GM19023 (cell line): Measurements from ENCODE around the gene PDE9A.

Source experiments
- ATAC-seq: cut with Tn5 transposase; IDR thresholded peaks from one replicate; pipeline ENCODE4 v1.9.1; 2021; ENCODE audit warnings: mild to moderate bottlenecking, moderate library complexity; ENCODE audit not compliant: unreplicated experiment

PDE9A gene

DNA sequence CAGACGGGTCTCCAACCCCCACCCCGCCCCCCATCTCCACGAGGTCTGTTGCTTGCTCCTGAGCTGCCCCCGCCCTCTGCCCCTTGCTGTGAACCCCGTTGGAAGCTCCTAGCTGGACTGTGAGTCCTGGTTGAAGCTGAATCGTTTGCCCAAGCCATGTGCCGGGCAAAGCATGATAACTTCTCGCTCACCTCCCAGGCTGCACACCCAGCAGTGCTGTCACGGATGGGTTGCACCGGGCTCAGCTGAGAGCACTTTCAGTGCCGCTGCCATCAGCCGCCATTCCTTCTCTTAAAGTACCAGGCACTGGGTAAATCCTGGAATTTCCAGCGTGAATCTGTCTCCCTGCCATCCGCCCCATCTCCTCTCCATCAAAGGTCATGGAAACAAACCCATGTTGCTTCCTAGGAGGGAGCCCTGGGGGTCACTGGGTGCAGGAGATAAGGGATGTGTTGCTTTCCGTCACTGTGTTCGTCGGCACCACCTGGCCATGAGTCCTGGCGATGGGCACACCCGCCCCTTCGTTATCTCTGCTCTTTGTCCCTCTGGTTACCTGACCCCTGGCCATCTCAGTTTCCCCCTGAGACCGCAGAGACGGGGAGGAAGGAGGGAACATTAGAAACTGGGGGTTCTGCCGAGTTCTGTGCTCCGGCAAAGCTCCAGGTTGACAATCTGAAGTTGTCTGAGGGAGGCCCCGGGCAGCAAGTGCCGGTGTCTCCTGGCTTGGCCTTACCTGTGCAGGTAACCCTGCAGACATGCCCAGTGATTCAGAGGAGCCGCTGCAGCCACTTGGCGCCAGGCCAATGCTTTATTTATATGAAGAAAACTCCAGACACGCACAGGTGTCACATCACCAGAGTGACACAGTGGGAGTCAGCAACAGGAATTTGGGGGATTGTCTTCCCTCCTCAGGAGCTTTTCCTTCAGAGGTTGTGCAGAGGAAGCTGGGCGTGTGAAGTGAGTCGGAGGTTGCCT is 2.7 kb downstream of the PDE9A start:
- no peak for ATAC-seq

- no peak for ATAC-seq
These were observed 3.5 kb downstream of the PDE9A start for GRCh38 chr21:42656872-42657271.

DNA sequence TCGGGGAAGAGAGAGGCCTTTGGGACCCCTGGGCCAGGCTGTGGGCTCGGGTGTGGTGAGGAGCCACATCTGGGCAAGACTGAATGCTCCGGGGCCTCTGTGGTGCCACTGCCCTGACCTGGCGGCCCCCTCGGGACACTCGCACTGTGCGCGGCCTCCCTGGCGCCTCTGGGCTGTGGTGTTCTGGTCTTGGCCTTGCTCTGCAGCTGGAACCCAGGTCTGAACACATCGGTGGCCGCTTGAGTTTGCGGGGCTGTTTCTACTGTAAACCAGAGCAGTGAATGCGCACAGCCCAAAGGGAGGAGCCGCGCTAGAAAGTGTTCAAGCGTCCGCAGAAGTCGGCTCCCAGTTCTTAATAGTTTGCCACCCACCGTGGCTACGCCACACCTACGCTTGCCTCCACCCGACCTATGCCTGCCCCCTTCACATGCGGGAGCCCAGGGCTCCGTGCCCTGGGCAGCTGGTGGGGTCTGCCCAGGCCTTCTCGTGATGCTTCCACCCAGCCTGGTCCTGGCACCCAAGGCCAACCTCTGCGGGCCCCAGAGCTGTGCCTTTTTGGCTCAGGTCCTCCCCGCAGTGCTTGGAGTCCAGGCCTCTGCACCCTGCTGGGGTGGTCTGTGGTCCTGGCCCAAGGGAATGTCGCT is 4.4 kb downstream of the PDE9A start:
- no peak for ATAC-seq

DNA sequence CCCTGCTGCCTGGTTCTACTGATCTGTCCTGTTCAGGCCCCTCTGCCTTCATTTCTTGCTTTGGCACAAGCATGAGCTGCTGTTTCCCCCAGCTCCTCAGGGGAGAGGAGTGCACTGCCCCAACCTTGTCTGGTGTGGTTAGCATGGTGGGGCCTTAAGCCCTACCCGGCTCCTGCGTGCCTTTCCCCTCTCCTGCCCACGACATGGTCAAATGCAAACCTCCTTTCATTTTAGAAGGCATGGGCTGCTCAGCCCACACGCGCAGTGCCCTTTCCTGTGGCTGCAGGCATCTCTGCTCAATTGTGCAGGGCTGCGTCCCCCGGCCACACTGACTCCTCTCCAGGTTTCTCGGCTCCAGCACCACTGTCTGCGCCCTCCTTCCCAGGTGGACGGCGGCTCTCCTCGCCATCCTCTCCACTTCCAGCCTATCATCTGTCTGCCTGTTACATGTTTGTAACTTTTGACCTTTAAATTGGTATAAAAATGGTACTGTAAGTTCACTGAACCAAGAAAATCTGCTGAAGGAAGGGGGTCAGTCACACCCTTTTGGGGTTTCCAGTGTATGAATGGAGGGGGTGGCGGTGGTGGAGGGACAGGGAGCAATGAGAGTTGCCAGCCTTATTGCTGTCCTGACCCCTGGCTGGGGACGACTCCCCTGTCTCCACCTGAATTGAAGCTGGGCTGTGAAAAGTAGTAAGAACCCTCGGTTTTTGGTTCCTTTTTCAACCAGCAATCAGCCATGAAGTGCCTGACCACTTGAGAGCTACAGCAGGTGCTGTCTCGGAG is 5.1 kb downstream of the PDE9A start:
- no peak for ATAC-seq

GRCh38 chr21:42659416-42660117 is 6.1 kb downstream of the PDE9A start:
- ATAC-seq: no peak

GRCh38 chr21:42660118-42660470 is 6.7 kb downstream of the PDE9A start:
- no peak for ATAC-seq

GRCh38 chr21:42661688-42662429 is 8.4 kb downstream of the PDE9A start:
- ATAC-seq: no peak

GRCh38 chr21:42662430-42663199 is 9.2 kb downstream of the PDE9A start:
- no peak for ATAC-seq

DNA sequence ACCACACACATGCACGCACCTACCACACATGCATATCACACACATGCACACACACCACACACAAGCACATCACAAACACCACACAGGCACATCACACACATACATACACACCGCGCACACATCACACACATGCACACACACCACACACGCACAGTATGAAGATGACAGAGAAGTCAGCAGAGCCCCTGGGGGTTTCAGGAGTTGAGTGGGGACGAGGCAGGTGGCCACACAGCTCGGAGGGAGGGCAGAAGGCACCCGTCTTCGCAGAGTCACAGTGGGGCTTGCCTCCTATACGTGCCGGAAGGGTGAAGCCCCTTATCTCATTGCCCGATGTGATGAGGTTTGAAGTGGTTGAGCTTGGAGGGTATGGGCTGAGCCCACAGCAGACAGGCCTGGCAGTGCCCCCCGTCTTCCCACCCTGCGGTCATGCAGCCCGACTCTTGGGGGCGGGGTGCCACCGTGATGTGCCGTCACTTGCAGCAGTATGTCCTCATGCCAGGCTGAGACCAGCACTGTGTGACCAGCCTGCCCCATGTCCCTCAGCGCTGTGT is 9.9 kb downstream of the PDE9A start:
- no peak for ATAC-seq

DNA sequence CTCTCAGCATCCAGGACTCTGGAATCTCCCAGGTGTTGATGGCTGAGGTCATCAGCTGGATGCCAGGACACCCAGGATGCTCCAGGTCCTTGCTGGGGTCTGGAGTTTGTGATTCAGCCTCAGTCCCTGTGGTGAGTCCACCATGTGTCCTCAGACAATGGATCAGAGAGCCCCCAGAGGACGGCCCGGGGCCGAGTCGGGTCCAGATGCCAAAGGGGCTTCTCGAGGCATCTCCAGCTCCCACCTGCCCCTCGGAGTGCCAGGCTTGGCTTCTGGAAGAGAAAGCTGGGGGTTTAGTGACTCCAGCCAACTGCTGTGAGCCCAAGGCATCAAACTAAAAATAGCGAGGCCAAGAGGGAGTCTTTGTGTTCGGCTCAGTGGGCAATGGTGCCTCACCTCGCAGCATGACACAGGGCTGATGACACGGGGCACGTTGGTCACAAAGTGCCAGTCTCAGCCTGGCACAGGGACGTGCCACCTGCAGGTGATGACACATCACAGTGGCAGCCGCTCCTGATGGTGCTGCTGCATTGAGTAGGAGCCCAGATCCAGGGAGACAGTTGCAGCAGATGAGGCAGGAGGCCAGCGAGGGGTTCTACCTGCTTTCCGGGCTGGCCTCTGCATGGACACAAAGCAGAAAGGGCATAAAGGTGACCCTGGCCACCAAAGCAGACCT is 10.6 kb downstream of the PDE9A start:
- ATAC-seq: no peak

DNA sequence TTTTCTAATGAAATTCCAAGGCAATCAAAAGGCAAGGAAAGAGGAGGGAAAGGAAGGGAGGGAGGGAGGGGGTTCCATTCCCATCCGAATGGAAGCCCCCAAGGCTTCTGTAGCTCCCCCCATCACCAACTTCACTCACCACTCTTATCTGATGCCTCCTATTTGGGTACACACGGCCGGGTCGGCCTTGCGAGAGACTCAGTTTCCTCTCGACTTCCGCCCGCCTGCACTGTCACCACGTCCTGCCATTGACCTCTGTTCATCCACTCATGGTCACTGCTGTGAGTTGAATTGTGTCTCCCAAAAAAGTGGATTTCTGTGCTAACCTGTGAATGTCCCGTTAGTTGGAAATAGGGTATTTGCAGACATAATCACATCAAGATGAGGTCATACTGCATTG is 11.2 kb downstream of the PDE9A start:
- ATAC-seq: no peak

DNA sequence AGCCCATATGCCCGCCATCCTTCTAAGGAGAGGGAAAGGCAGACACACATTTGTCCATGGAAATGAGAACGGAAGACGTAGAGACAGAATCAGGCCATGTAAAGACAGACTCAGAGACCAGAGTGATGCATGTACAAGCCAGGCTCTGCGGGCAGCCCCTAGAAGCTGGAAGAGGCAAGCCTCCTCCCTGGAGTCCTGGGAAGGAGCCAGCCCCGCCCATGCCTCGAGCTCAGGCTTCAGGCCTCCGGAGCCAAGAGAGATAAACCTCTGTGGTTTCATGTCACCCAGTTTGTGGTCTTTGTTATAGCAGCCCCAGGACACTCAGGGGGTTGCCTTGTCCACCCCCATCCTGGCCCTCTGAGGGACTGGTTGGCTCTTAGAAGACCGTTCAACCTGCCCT is 11.6 kb downstream of the PDE9A start:
- no peak for ATAC-seq

GRCh38 chr21:42665484-42665883 is 12.1 kb downstream of the PDE9A start:
- no peak for ATAC-seq

GRCh38 chr21:42666023-42666747 is 12.8 kb downstream of the PDE9A start:
- no peak for ATAC-seq

DNA sequence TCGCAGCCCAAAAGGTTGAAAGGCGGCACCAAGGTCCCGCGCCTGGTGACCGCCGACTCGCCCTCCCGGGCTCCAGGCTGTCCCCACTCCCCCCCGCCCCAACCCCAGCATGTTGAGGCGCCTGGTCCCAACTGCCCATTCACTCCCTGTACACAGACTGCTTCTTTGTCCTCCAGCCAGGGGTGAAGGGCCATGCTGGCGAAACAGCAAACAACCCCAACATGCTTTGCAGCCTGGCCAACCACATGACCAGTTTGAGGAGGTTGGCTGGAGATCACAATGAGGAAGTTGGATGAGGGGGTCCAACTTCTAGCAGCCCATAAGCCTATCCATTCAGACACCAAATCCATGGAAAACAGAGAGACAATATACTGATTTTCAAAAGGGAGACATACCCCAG is 13.5 kb downstream of the PDE9A start:
- no peak for ATAC-seq

DNA sequence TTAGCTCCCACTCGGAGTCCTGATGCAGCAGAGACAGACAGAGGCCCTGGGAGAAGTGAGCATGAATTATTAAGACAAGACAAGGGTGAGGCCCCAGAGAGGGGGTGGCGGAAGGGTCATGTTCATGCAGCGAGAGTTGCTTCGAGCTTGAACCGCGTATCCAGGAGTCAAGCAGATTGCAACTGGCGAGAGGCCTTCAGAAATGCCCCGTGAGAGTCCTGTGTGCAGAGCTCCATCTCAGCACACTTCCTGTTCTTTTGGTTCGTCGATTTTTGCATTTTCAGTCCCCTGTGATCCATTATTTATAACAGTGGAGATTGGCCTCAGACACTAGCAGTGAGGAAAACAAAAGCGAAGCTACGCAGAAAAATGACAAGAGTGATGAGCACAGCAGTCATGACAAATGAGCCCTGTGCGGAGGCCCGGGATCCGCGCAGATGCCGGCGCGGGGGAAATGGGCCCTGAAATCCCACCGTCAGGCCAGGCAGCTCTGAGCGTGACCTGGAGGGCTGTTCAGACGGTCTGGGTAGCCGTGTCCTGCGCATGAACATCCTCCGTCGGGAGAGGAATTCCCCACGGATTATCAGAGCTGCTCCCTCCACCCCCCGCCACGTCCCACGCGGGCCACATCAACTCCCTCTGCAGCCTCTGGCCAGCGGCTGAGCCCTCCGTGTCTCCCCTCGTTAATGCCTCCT is 15.0 kb downstream of the PDE9A start:
- no peak for ATAC-seq

GRCh38 chr21:42669041-42669440 is 15.6 kb downstream of the PDE9A start:
- no peak for ATAC-seq
